Rectal smooth muscle tissue (tissue), 1 donor: ENCODE measurements around the gene PTPN3.
"Not testable (repeated sequence)": the region's sequence is repeated elsewhere in the genome, so short reads cannot be mapped to it uniquely, and the experiment has no call there.

ENCODE experiments used
- H3K27ac ChIP-seq: one replicate; pipeline ENCODE4 v1.7.0; 2013; ENCODE audit warnings: low read depth, low read length, inconsistent platforms
- H3K27me3 ChIP-seq: one replicate; pipeline ENCODE4 v1.7.0; 2013; ENCODE audit warnings: low read length; ENCODE audit not compliant: control insufficient read depth, insufficient read depth
- H3K36me3 ChIP-seq: one replicate; pipeline ENCODE4 v1.7.0; 2013; ENCODE audit warnings: low read length; ENCODE audit not compliant: control insufficient read depth, insufficient read depth
- H3K4me1 ChIP-seq: one replicate; pipeline ENCODE4 v1.7.0; 2013; ENCODE audit warnings: low read length; ENCODE audit not compliant: control insufficient read depth, insufficient read depth
- H3K4me3 ChIP-seq: one replicate; pipeline ENCODE4 v1.7.0; 2013; ENCODE audit warnings: low read length
- H3K9ac ChIP-seq: one replicate; pipeline ENCODE4 v1.7.0; 2013; ENCODE audit warnings: low read length

The PTPN3 gene

GRCh38 chr9:109498195-109499092 is at the start of gene PTPN3:
PTPN3 (minus strand) TSS chr9:109498307; CDS start chr9:109463434, 34,873 bp downstream.
- H3K36me3 ChIP-seq: no peaks in the 10 kb centered on the region
- H3K27me3 ChIP-seq: peaks cover 3% of the 10 kb centered on the region
- H3K27ac ChIP-seq: no peak within 1 kb of the TSS

GRCh38 chr9:109544954-109545353 is 46.8 kb upstream of the PTPN3 start:
- H3K4me3 ChIP-seq, H3K4me1 ChIP-seq, H3K9ac ChIP-seq, H3K27me3 ChIP-seq, H3K27ac ChIP-seq, H3K36me3 ChIP-seq: not testable (repeated sequence)

More at GRCh38 chr9:109498195-109499092, at the start of gene PTPN3:
- Histone ChIP-seq H3K4me3 (peak within 1 kb of the TSS; percentile 55), H3K4me1 (no peaks in the 10 kb centered on the region), H3K9ac (no peak within 1 kb of the TSS)

- no peaks in the 10 kb centered on the region for H3K36me3 ChIP-seq
- no peak overlapping the region for H3K4me3 ChIP-seq
- H3K27ac ChIP-seq: no peak overlapping the region
- no peaks in the 10 kb centered on the region for H3K4me1 ChIP-seq
- no peak overlapping the region for H3K9ac ChIP-seq
- H3K27me3 ChIP-seq: no peaks in the 10 kb centered on the region
Measured at GRCh38 chr9:109542922-109543321, 44.8 kb upstream of the PTPN3 start.

- no peak overlapping the region for H3K4me3 ChIP-seq
- H3K4me1 ChIP-seq: no peaks in the 10 kb centered on the region
- no peak overlapping the region for H3K27ac ChIP-seq
- no peaks in the 10 kb centered on the region for H3K36me3 ChIP-seq
- H3K9ac ChIP-seq: no peak overlapping the region
- H3K27me3 ChIP-seq: no peaks in the 10 kb centered on the region
Measured at GRCh38 chr9:109538346-109538745, 40.2 kb upstream of the PTPN3 start.

GRCh38 chr9:109537288-109537687 is 39.2 kb upstream of the PTPN3 start:
- Histone ChIP-seq H3K4me3 (no peak overlapping the region), H3K4me1 (no peaks in the 10 kb centered on the region), H3K27ac (no peak overlapping the region), H3K36me3 (no peaks in the 10 kb centered on the region), H3K27me3 (no peaks in the 10 kb centered on the region), H3K9ac (no peak overlapping the region)

DNA sequence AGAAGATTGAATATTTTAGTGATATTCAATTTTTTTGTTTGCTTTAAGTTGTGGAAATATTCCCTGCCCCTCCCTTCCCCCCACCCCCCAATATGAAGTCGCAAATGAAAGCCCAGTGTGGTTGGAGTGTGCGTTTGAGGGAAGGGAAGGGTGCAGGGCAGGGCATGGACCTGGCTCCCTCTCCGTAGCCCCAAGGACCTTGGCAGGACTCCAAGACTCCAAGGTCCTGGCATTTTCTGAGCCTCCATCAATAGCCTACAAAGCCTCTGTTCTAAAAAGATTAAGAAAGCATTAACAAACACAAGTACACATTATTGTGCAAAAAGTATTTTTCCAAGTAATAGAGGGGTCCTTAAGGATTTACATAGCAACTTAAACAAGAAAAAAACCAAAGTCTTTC is 38.8 kb upstream of the PTPN3 start:
- Histone ChIP-seq H3K4me1 (no peaks in the 10 kb centered on the region), H3K27me3 (no peaks in the 10 kb centered on the region), H3K9ac (no peak overlapping the region), H3K36me3 (no peaks in the 10 kb centered on the region), H3K27ac (no peak overlapping the region), H3K4me3 (no peak overlapping the region)

DNA sequence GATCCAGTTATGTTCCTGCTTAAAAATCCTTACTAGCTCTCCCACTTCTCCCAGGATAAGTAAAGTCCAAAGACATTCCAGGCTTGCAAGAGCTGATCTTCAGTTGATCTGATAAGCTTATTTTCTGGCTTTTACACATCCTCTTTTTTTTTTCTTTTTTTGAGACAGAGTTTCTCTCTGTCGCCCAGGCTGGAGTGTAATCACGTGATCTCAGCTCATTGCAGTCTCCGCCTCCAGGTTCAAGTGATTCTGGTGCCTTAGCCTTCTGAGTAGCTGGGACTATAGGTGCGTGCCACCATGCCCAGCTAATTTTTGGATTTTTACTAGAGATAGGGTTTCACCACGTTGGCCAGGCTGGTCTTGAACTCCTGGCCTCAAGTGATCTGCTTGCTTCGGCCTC is 37.3 kb upstream of the PTPN3 start:
- Histone ChIP-seq H3K4me3 (no peak overlapping the region), H3K9ac (no peak overlapping the region), H3K36me3 (no peaks in the 10 kb centered on the region), H3K4me1 (no peaks in the 10 kb centered on the region), H3K27ac (no peak overlapping the region), H3K27me3 (no peaks in the 10 kb centered on the region)

GRCh38 chr9:109534151-109534550 is 36.0 kb upstream of the PTPN3 start:
- no peak overlapping the region for H3K4me3 ChIP-seq
- no peaks in the 10 kb centered on the region for H3K4me1 ChIP-seq
- H3K27ac ChIP-seq: no peak overlapping the region
- no peak overlapping the region for H3K9ac ChIP-seq
- H3K36me3 ChIP-seq: no peaks in the 10 kb centered on the region
- H3K27me3 ChIP-seq: no peaks in the 10 kb centered on the region

DNA sequence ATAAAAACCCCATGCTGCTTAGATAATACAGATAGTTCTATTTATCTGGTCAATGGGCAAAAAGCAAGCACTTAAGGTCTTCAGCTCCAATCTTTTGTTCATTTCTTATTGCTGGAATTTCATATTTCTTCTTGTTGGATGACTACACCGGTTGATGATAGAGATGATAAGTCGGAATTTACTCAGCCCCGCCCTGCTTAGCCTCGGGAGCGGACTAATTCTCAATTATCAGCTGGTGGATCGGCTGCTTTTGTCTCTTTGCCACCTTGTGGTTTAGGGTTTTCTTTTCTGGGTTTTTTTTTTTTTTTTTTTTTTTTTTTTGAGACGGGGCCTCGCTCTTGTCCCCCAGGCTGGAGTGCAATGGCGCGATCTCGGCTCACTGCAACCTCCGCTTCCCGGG is 34.5 kb upstream of the PTPN3 start:
- not testable (repeated sequence) for H3K27me3 ChIP-seq

GRCh38 chr9:109522106-109522505 is 24.0 kb upstream of the PTPN3 start:
- Histone ChIP-seq H3K9ac (no peak overlapping the region), H3K27ac (no peak overlapping the region), H3K36me3 (no peaks in the 10 kb centered on the region), H3K4me1 (no peaks in the 10 kb centered on the region), H3K27me3 (no peaks in the 10 kb centered on the region), H3K4me3 (no peak overlapping the region)

More for the DNA sequence above, 34.5 kb upstream of the PTPN3 start:
- not testable (repeated sequence) for H3K4me3 ChIP-seq, H3K4me1 ChIP-seq, H3K27ac ChIP-seq, H3K9ac ChIP-seq, H3K36me3 ChIP-seq

DNA sequence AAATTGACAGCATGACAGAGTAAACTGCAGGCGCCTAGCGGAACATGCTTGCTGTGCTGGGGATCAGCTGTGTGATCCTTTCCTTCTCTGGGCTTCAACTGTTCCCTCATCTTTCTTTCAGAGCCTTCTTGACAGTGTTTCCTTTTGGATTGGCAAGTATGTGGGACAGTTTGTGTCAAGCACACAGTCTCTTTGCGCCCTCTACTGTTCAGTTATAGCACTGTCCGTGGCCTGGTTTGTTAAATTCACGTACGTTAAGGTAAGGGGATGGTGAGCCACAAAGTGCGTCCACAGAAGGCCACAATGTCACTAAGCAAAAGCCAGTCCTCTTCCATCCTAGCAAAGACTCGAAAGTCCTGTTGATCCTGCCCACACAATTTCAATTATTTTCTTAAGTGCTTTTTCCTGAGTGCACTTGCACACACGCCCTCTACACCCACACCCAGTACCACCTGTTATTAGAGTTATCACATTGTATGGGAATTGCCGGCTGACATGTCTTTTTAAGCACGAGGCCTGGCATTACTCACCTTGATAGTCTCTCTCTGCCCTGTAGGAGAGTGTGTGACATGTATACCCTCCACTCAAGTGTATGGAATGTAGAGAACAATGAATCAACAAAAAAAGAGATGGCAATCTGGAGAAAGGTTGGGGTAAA is 22.5 kb upstream of the PTPN3 start:
- Histone ChIP-seq H3K27ac (no peak overlapping the region), H3K4me3 (no peak overlapping the region), H3K36me3 (no peaks in the 10 kb centered on the region), H3K27me3 (no peaks in the 10 kb centered on the region), H3K4me1 (no peaks in the 10 kb centered on the region), H3K9ac (no peak overlapping the region)

GRCh38 chr9:109519366-109519765 is 21.3 kb upstream of the PTPN3 start:
- no peaks in the 10 kb centered on the region for H3K36me3 ChIP-seq
- no peak overlapping the region for H3K9ac ChIP-seq
- H3K4me1 ChIP-seq: no peaks in the 10 kb centered on the region
- no peak overlapping the region for H3K27ac ChIP-seq
- no peaks in the 10 kb centered on the region for H3K27me3 ChIP-seq
- H3K4me3 ChIP-seq: no peak overlapping the region
